Mesendoderm (in vitro differentiated cells): Measurements from ENCODE around the gene CNKSR2.

Experiments used
- DNase-seq: peaks from one replicate; pipeline ENCODE4 v3.0.0; 2013
- H2AK5ac ChIP-seq: 2 replicates; pipeline ENCODE4 v1.6.1; 2013; ENCODE audit warnings: low read length, inconsistent platforms
- H2BK120ac ChIP-seq: 2 replicates; pipeline ENCODE4 v1.6.1; 2013; ENCODE audit warnings: low read depth, mild to moderate bottlenecking, low read length, moderate library complexity, mixed read lengths
- H2BK15ac ChIP-seq: replicated peaks from 2 replicates; pipeline ENCODE4 v1.6.1; 2013; ENCODE audit warnings: low read depth, mild to moderate bottlenecking, moderate library complexity
- H2BK5ac ChIP-seq: 2 replicates; pipeline ENCODE4 v1.6.1; 2013; ENCODE audit warnings: low read length, inconsistent platforms
- H3K18ac ChIP-seq: 2 replicates; pipeline ENCODE4 v1.6.1; 2013; ENCODE audit warnings: mild to moderate bottlenecking, low read length, mixed read lengths
- H3K23ac ChIP-seq: one replicate; pipeline ENCODE4 v1.6.1; 2013; ENCODE audit warnings: low read length
- H3K27ac ChIP-seq: 2 replicates; pipeline ENCODE4 v1.5.1; 2013; ENCODE audit warnings: low read depth, mild to moderate bottlenecking, inconsistent platforms, low read length, moderate library complexity
- H3K27me3 ChIP-seq: 2 replicates; pipeline ENCODE4 v1.6.1; 2013; ENCODE audit warnings: low read length, control low read depth, mild to moderate bottlenecking, inconsistent platforms; ENCODE audit not compliant: insufficient read depth, poor library complexity
- H3K36me3 ChIP-seq: 2 replicates; pipeline ENCODE4 v1.6.1; 2013; ENCODE audit warnings: low read length, inconsistent platforms; ENCODE audit not compliant: control insufficient read depth, insufficient read depth
- H3K4ac ChIP-seq: one replicate; pipeline ENCODE4 v1.6.1; 2013; ENCODE audit warnings: low read depth, mild to moderate bottlenecking, low read length, moderate library complexity
- H3K4me1 ChIP-seq: 2 replicates; pipeline ENCODE4 v1.6.1; 2013; ENCODE audit warnings: low read depth, low read length, inconsistent platforms; ENCODE audit not compliant: control insufficient read depth
- H3K4me2 ChIP-seq: 2 replicates; pipeline ENCODE4 v1.6.1; 2013; ENCODE audit warnings: low read length
- H3K4me3 ChIP-seq: 2 replicates; pipeline ENCODE4 v1.5.1; 2013; ENCODE audit warnings: mild to moderate bottlenecking, low read length
- H3K56ac ChIP-seq: one replicate; pipeline ENCODE4 v1.6.1; 2013; ENCODE audit warnings: low read length
- H3K79me1 ChIP-seq: 2 replicates; pipeline ENCODE4 v1.6.1; 2013; ENCODE audit warnings: low read length, inconsistent platforms
- H3K79me2 ChIP-seq: 2 replicates; pipeline ENCODE4 v1.6.1; 2013; ENCODE audit warnings: mild to moderate bottlenecking, low read length; ENCODE audit not compliant: control insufficient read depth, insufficient read depth
- H3K9ac ChIP-seq: 2 replicates; pipeline ENCODE4 v1.6.1; 2013; ENCODE audit warnings: low read length, inconsistent platforms
- H4K5ac ChIP-seq: one replicate; pipeline ENCODE4 v1.6.1; 2013; ENCODE audit warnings: low read length
- H4K8ac ChIP-seq: one replicate; pipeline ENCODE4 v1.6.1; 2013; ENCODE audit warnings: low read depth, mild to moderate bottlenecking, control low read depth, low read length, moderate library complexity
- WGBS: extraction: QIAGEN DNeasy Blood & Tissue Kit; methylation state at CpG from one replicate; pipeline ENCODE4 v1.1.7; 2013; ENCODE audit warnings: low lambda C conversion rate, missing lambda C conversion rate; ENCODE audit not compliant: insufficient coverage; ENCODE audit errors: extremely low coverage; 5-methylcytosine and 5-hydroxymethylcytosine counted together

CNKSR2 gene

GRCh38 chrX:21574793-21575192 is 200.6 kb downstream of the CNKSR2 start:
- no peaks in the 10 kb centered on the region for H3K4me1 ChIP-seq
- no peak overlapping the region for H2AK5ac ChIP-seq
- WGBS = no CpG with 5 or more reads among the region's 1 CpG

GRCh38 chrX:21581479-21581878 is 207.3 kb downstream of the CNKSR2 start:
- Histone ChIP-seq H3K4me3 (no peak overlapping the region), H3K27ac (no peak overlapping the region), H2AK5ac (no peak overlapping the region), H3K18ac (no peak overlapping the region), H4K5ac (no peak overlapping the region), H3K4me2 (no peak overlapping the region), H3K4ac (no peak overlapping the region), H2BK120ac (no peak overlapping the region), H3K79me1 (no peaks in the 10 kb centered on the region), H3K56ac (no peak overlapping the region), H3K27me3 (no peaks in the 10 kb centered on the region), H3K9ac (no peak overlapping the region), H3K79me2 (no peaks in the 10 kb centered on the region), H3K23ac (no peak overlapping the region), H4K8ac (no peak overlapping the region), H3K36me3 (no peaks in the 10 kb centered on the region), H3K4me1 (no peaks in the 10 kb centered on the region), H2BK5ac (no peak overlapping the region), H2BK15ac (no peak overlapping the region)
- no CpG with 5 or more reads among the region's 3 CpGs for WGBS
- no peak for DNase-seq

More at GRCh38 chrX:21574793-21575192, 200.6 kb downstream of the CNKSR2 start:
- H3K36me3 ChIP-seq = no peaks in the 10 kb centered on the region
- H3K27me3 ChIP-seq = no peaks in the 10 kb centered on the region
- H3K18ac ChIP-seq = no peak overlapping the region
- no peak overlapping the region for H3K23ac ChIP-seq
- H3K27ac ChIP-seq = no peak overlapping the region
- no peak overlapping the region for H2BK5ac ChIP-seq
- H3K79me2 ChIP-seq = no peaks in the 10 kb centered on the region
- no peak overlapping the region for H3K4me2 ChIP-seq
- H3K9ac ChIP-seq = no peak overlapping the region
- DNase-seq = no peak
- no peak overlapping the region for H3K56ac ChIP-seq
- H2BK120ac ChIP-seq = no peak overlapping the region
- no peak overlapping the region for H4K5ac ChIP-seq
- no peak overlapping the region for H3K4ac ChIP-seq
- H2BK15ac ChIP-seq = no peak overlapping the region
- H4K8ac ChIP-seq = no peak overlapping the region
- no peaks in the 10 kb centered on the region for H3K79me1 ChIP-seq
- no peak overlapping the region for H3K4me3 ChIP-seq

- Histone ChIP-seq H3K4me3 (no peak overlapping the region), H3K27me3 (no peaks in the 10 kb centered on the region), H2BK120ac (no peak overlapping the region), H3K23ac (no peak overlapping the region), H3K79me1 (no peaks in the 10 kb centered on the region), H3K56ac (no peak overlapping the region), H4K8ac (no peak overlapping the region), H3K27ac (no peak overlapping the region), H2BK15ac (no peak overlapping the region), H3K4me2 (no peak overlapping the region), H3K9ac (no peak overlapping the region), H3K18ac (no peak overlapping the region), H2BK5ac (no peak overlapping the region), H4K5ac (no peak overlapping the region), H3K4me1 (no peaks in the 10 kb centered on the region), H3K4ac (no peak overlapping the region), H3K79me2 (no peaks in the 10 kb centered on the region), H3K36me3 (no peaks in the 10 kb centered on the region), H2AK5ac (no peak overlapping the region)
- DNase-seq = no peak
- no CpG with 5 or more reads among the region's 3 CpGs for WGBS
Measured at GRCh38 chrX:21586001-21586400, 211.8 kb downstream of the CNKSR2 start.

- Histone ChIP-seq H2BK15ac (no peak overlapping the region), H3K36me3 (no peaks in the 10 kb centered on the region), H3K23ac (no peak overlapping the region), H3K4me2 (no peak overlapping the region), H3K27me3 (no peaks in the 10 kb centered on the region), H3K18ac (no peak overlapping the region), H3K79me2 (no peaks in the 10 kb centered on the region), H2BK120ac (no peak overlapping the region), H3K4ac (no peak overlapping the region), H3K4me1 (no peaks in the 10 kb centered on the region), H3K4me3 (no peak overlapping the region), H2AK5ac (no peak overlapping the region), H3K27ac (no peak overlapping the region), H3K79me1 (no peaks in the 10 kb centered on the region), H4K5ac (no peak overlapping the region), H3K9ac (no peak overlapping the region), H4K8ac (no peak overlapping the region), H3K56ac (no peak overlapping the region), H2BK5ac (no peak overlapping the region)
- no CpG with 5 or more reads among the region's 4 CpGs for WGBS
- DNase-seq = no peak
Measured at GRCh38 chrX:21590012-21590776, 216.0 kb downstream of the CNKSR2 start.

GRCh38 chrX:21606002-21606401 is 231.8 kb downstream of the CNKSR2 start:
- Histone ChIP-seq H3K18ac (no peak overlapping the region), H3K23ac (no peak overlapping the region), H4K5ac (no peak overlapping the region), H3K4me1 (no peaks in the 10 kb centered on the region), H2BK5ac (no peak overlapping the region), H3K79me2 (no peaks in the 10 kb centered on the region), H3K4me2 (no peak overlapping the region), H3K4me3 (no peak overlapping the region), H2BK15ac (no peak overlapping the region), H3K4ac (no peak overlapping the region), H3K9ac (no peak overlapping the region), H3K79me1 (no peaks in the 10 kb centered on the region), H3K27ac (no peak overlapping the region), H3K27me3 (no peaks in the 10 kb centered on the region), H3K56ac (no peak overlapping the region), H3K36me3 (no peaks in the 10 kb centered on the region), H2BK120ac (no peak overlapping the region), H2AK5ac (no peak overlapping the region), H4K8ac (no peak overlapping the region)
- no peak for DNase-seq

- Histone ChIP-seq H3K79me1 (no peaks in the 10 kb centered on the region), H3K4me1 (no peaks in the 10 kb centered on the region), H3K56ac (no peak overlapping the region), H4K5ac (no peak overlapping the region), H3K9ac (no peak overlapping the region), H3K36me3 (no peaks in the 10 kb centered on the region), H2BK120ac (no peak overlapping the region), H2BK5ac (no peak overlapping the region), H3K4me2 (no peak overlapping the region), H3K4ac (no peak overlapping the region), H3K79me2 (no peaks in the 10 kb centered on the region), H3K27ac (no peak overlapping the region), H3K27me3 (no peaks in the 10 kb centered on the region), H4K8ac (no peak overlapping the region), H2BK15ac (no peak overlapping the region), H3K23ac (no peak overlapping the region), H3K18ac (no peak overlapping the region), H3K4me3 (no peak overlapping the region), H2AK5ac (no peak overlapping the region)
- no peak for DNase-seq
- no CpG with 5 or more reads among the region's 1 CpG for WGBS
Measured at GRCh38 chrX:21610168-21610567, 235.9 kb downstream of the CNKSR2 start.
